H1 (cell line): ENCODE measurements around the gene PRR22. TPM values are rescaled to one million over a fixed set of nuclear protein-coding genes. Genes with fewer than 3 reads are reported as not detected.

ENCODE experiments used
- CTCF ChIA-PET: fragments of 300-600 bp; sonication (Branson Sonifier 250); formaldehyde crosslinking; loops from one replicate; lab custom pipeline; 2021; ENCODE audit not compliant: partially characterized antibody; lab: Charles Lee
- POLR2A ChIA-PET: fragments of 300-600 bp; sonication (Branson Sonifier 250); formaldehyde crosslinking; loops from one replicate; lab custom pipeline; 2021; ENCODE audit warnings: inconsistent platforms; ENCODE audit not compliant: partially characterized antibody; lab: Charles Lee
- DNase-seq, 2 experiments: peaks; one replicate each; pipeline versions ENCODE4 v3.0.0 to v3.0.0-alpha.2; 2010 to 2022; ENCODE audit warnings: low spot score in 2 of 2, low read depth in 1 of 2, mixed read lengths in 1 of 2
- FAIRE-seq: peaks from 2 replicates; lab custom pipeline; 2011; peaks lifted over from hg19 to GRCh38; lab: Jason Lieb, UNC
- H2AFZ ChIP-seq: 2 replicates; pipeline ENCODE4 v1.8.1; 2012; ENCODE audit warnings: low read length, inconsistent platforms
- H2AK5ac ChIP-seq: 2 replicates; pipeline ENCODE4 v1.6.1; 2013; ENCODE audit warnings: low read depth, low read length
- H2BK120ac ChIP-seq: replicated peaks from 2 replicates; pipeline ENCODE3; 2013; ENCODE audit warnings: low read depth, low read length, inconsistent platforms
- H2BK12ac ChIP-seq: 2 replicates; pipeline ENCODE4 v1.6.1; 2013; ENCODE audit warnings: low read depth, low read length
- H2BK15ac ChIP-seq: 2 replicates; pipeline ENCODE4 v1.6.1; 2013; ENCODE audit warnings: low read length
- H2BK20ac ChIP-seq: 2 replicates; pipeline ENCODE4 v1.6.1; 2013; ENCODE audit warnings: low read length
- H2BK5ac ChIP-seq: 2 replicates; pipeline ENCODE4 v1.6.1; 2013; ENCODE audit warnings: low read depth, low read length
- H3K14ac ChIP-seq: 2 replicates; pipeline ENCODE4 v1.6.1; 2013; ENCODE audit warnings: inconsistent platforms; ENCODE audit not compliant: insufficient read length
- H3K18ac ChIP-seq: 2 replicates; pipeline ENCODE4 v1.6.1; 2013; ENCODE audit warnings: low read length; ENCODE audit errors: extremely low read depth
- H3K23ac ChIP-seq: 2 replicates; pipeline ENCODE4 v1.6.1; 2013; ENCODE audit warnings: inconsistent platforms; ENCODE audit not compliant: insufficient read length
- H3K23me2 ChIP-seq: 2 replicates; pipeline ENCODE4 v1.6.1; 2013; ENCODE audit warnings: low read depth, low read length
- H3K27ac ChIP-seq: 2 replicates; pipeline ENCODE4 v1.6.1; 2011; ENCODE audit warnings: low read depth, low read length, inconsistent platforms
- H3K27me3 ChIP-seq, 4 experiments: replicated peaks in 1 of 4; 1 replicate in 1 of 4; 2 replicates in 3 of 4; pipeline versions ENCODE4 v1.6.1 to v1.8.1; 2011 to 2013; ENCODE audit warnings: low read length in 3 of 4, mild to moderate bottlenecking in 3 of 4, inconsistent platforms in 2 of 4, mixed read lengths in 2 of 4, moderate library complexity in 1 of 4; ENCODE audit not compliant: control insufficient read depth in 3 of 4, insufficient read depth in 3 of 4; ENCODE audit errors: extremely low read depth in 1 of 4
- H3K36me3 ChIP-seq, 4 experiments: 2 replicates each; pipeline versions ENCODE4 v1.6.1 to v1.8.1; 2011 to 2013; ENCODE audit warnings: mild to moderate bottlenecking in 4 of 4, low read length in 3 of 4, moderate library complexity in 2 of 4, control low read depth in 1 of 4, inconsistent platforms in 1 of 4; ENCODE audit not compliant: insufficient read depth in 4 of 4, control insufficient read depth in 2 of 4
- H3K4ac ChIP-seq: replicated peaks from 2 replicates; pipeline ENCODE3; 2013; ENCODE audit warnings: low read length, low read depth, mixed read lengths, inconsistent platforms; ENCODE audit not compliant: insufficient read length
- H3K4me1 ChIP-seq, 4 experiments: replicated peaks in 1 of 4; 1 replicate in 1 of 4; 2 replicates in 3 of 4; pipeline versions ENCODE4 v1.6.1 to v1.8.1; 2011 to 2013; ENCODE audit warnings: low read length in 3 of 4, inconsistent platforms in 2 of 4, mixed read lengths in 1 of 4; ENCODE audit not compliant: insufficient read depth in 4 of 4, control insufficient read depth in 3 of 4
- H3K4me2 ChIP-seq, 2 experiments: 2 replicates each; pipeline versions ENCODE4 v1.6.1 to v1.8.1; 2011 to 2013; ENCODE audit warnings: low read depth in 2 of 2, low read length in 2 of 2, control low read depth in 1 of 2, inconsistent platforms in 1 of 2, mild to moderate bottlenecking in 1 of 2; ENCODE audit not compliant: insufficient read depth in 1 of 2
- H3K4me3 ChIP-seq, 4 experiments: fragments of 200-600, 300-600 bp in 1 of 4; sonication (generic), shearing (Covaris generic), sonication (Bioruptor Twin) in 1 of 4; 2 replicates each; pipeline versions ENCODE4 v1.5.1 to v1.8.1; 2011 to 2016; ENCODE audit warnings: low read length in 4 of 4, low read depth in 3 of 4, control low read depth in 2 of 4, inconsistent platforms in 2 of 4, mild to moderate bottlenecking in 2 of 4, mixed read lengths in 1 of 4, moderate library complexity in 1 of 4; ENCODE audit not compliant: insufficient read depth in 2 of 4; ENCODE audit errors: extremely low read depth in 1 of 4
- H3K56ac ChIP-seq: replicated peaks from 2 replicates; pipeline ENCODE3; 2013; ENCODE audit warnings: low read depth, mild to moderate bottlenecking, mixed read lengths, low read length, inconsistent platforms; ENCODE audit not compliant: insufficient read length
- H3K79me1 ChIP-seq: 2 replicates; pipeline ENCODE4 v1.6.1; 2013; ENCODE audit warnings: low read depth, low read length, control low read depth
- H3K79me2 ChIP-seq, 2 experiments: 2 replicates each; pipeline versions ENCODE4 v1.6.1 to v1.8.1; 2012 to 2013; ENCODE audit warnings: low read length in 2 of 2, mild to moderate bottlenecking in 2 of 2, inconsistent platforms in 1 of 2; ENCODE audit not compliant: insufficient read depth in 2 of 2, control insufficient read depth in 1 of 2
- H3K9ac ChIP-seq, 4 experiments: replicated peaks in 1 of 4; 1 replicate in 1 of 4; 2 replicates in 3 of 4; pipeline versions ENCODE4 v1.6.1 to v1.8.1; 2011 to 2013; ENCODE audit warnings: low read depth in 3 of 4, low read length in 3 of 4, control low read depth in 2 of 4, mild to moderate bottlenecking in 2 of 4, moderate library complexity in 2 of 4, inconsistent platforms in 1 of 4; ENCODE audit errors: extremely low read depth in 1 of 4
- H3K9me3 ChIP-seq, 2 experiments: 2 replicates each; pipeline versions ENCODE4 v1.6.1 to v1.8.1; 2012 to 2013; ENCODE audit warnings: mild to moderate bottlenecking in 2 of 2, moderate library complexity in 2 of 2, control low read depth in 1 of 2, inconsistent platforms in 1 of 2, low read depth in 1 of 2, low read length in 1 of 2, mixed read lengths in 1 of 2; ENCODE audit not compliant: insufficient read depth in 2 of 2
- H4K20me1 ChIP-seq, 2 experiments: replicated peaks in 1 of 2; 2 replicates each; pipeline versions ENCODE3 to v1.8.1; 2011 to 2013; ENCODE audit warnings: inconsistent platforms in 2 of 2, low read length in 2 of 2, mild to moderate bottlenecking in 1 of 2; ENCODE audit not compliant: insufficient read depth in 2 of 2, control insufficient read depth in 1 of 2
- H4K5ac ChIP-seq: 2 replicates; pipeline ENCODE4 v1.6.1; 2013; ENCODE audit warnings: low read length, low read depth, mixed read lengths, inconsistent platforms; ENCODE audit not compliant: insufficient read length
- H4K8ac ChIP-seq: 2 replicates; pipeline ENCODE4 v1.8.0; 2013; ENCODE audit warnings: mild to moderate bottlenecking, moderate library complexity, low read length, inconsistent platforms; ENCODE audit not compliant: insufficient read depth; ENCODE audit errors: extremely low read depth
- H4K91ac ChIP-seq: replicated peaks from 2 replicates; pipeline ENCODE3; 2013; ENCODE audit warnings: low read length, mixed read lengths, inconsistent platforms; ENCODE audit not compliant: insufficient read length
- BACH1 ChIP-seq: IDR thresholded peaks from 2 replicates; pipeline ENCODE4 v1.6.1; 2012; ENCODE audit warnings: low read length, improper control_type of control experiment
- CREB1 ChIP-seq: IDR thresholded peaks from 2 replicates; pipeline ENCODE4 v1.6.1; 2012; ENCODE audit warnings: inconsistent platforms
- E2F6 ChIP-seq: IDR thresholded peaks from 2 replicates; pipeline ENCODE4 v1.6.1; 2012; ENCODE audit warnings: inconsistent platforms
- EP300 ChIP-seq, 2 experiments: IDR thresholded peaks; 1 replicate in 1 of 2; 2 replicates in 1 of 2; pipeline ENCODE4 v1.6.1; 2011 to 2012; ENCODE audit warnings: low read depth in 2 of 2, low read length in 2 of 2, mild to moderate bottlenecking in 2 of 2, borderline replicate concordance in 1 of 2, inconsistent platforms in 1 of 2, moderate library complexity in 1 of 2
- GABPA ChIP-seq: IDR thresholded peaks from 2 replicates; pipeline ENCODE4 v1.6.1; 2011; ENCODE audit warnings: mild to moderate bottlenecking, low read length, moderate library complexity, borderline replicate concordance; ENCODE audit not compliant: insufficient read depth
- NRF1 ChIP-seq: IDR thresholded peaks from 2 replicates; pipeline ENCODE4 v1.6.1; 2011; ENCODE audit warnings: mild to moderate bottlenecking, low read depth, low read length, improper control_type of control experiment
- POLR2A ChIP-seq, 2 experiments: IDR thresholded peaks; 1 replicate in 1 of 2; 2 replicates in 1 of 2; pipeline ENCODE4 v1.6.1; 2011; ENCODE audit warnings: low read depth in 2 of 2, low read length in 2 of 2, mild to moderate bottlenecking in 2 of 2; ENCODE audit errors: control extremely low read depth in 1 of 2
- RBBP5 ChIP-seq: IDR thresholded peaks from 2 replicates; pipeline ENCODE4 v1.7.1; 2012; ENCODE audit warnings: low read depth, mild to moderate bottlenecking, inconsistent platforms, low read length, moderate library complexity, borderline replicate concordance
- TBP ChIP-seq: IDR thresholded peaks from 2 replicates; pipeline ENCODE4 v1.6.1; 2011; ENCODE audit warnings: low read depth, low read length, improper control_type of control experiment
- YY1 ChIP-seq: IDR thresholded peaks from 2 replicates; pipeline ENCODE4 v1.6.1; 2011; ENCODE audit warnings: low read depth, mild to moderate bottlenecking, low read length
- ZNF274 ChIP-seq: IDR thresholded peaks from 2 replicates; pipeline ENCODE4 v1.7.0; 2012; ENCODE audit warnings: low read length, borderline replicate concordance; ENCODE audit errors: extremely low read depth
- WGBS, 2 experiments: shearing (Covaris generic) in 1 of 2; methylation state at CpG; one replicate each; pipeline versions ENCODE4 v1.1.6 to v1.1.7; 2013 to 2015; ENCODE audit warnings: low lambda C conversion rate in 2 of 2, mixed read lengths in 2 of 2, inconsistent platforms in 1 of 2, low coverage in 1 of 2, missing lambda C conversion rate in 1 of 2; ENCODE audit not compliant: insufficient replicate concordance in 2 of 2, insufficient coverage in 1 of 2, insufficient read length in 1 of 2; ENCODE audit errors: extremely low coverage in 1 of 2, missing lambda C conversion rate in 1 of 2; 5-methylcytosine and 5-hydroxymethylcytosine counted together
- polyA plus RNA-seq, 7 experiments: library from polyadenylated mRNA; depleted of rRNA in 3 of 7; stranded (reverse) in 5 of 7; unstranded in 2 of 7; fragments of >200 nt in 5 of 7; fragments of 200-250 nt in 2 of 7; gene quantifications; 1 replicate in 5 of 7; 2 replicates in 1 of 7; 4 replicates in 1 of 7; pipeline versions ENCODE4 v1.2.1 to v1.2.3, GENCODE V29; 2011 to 2013; ENCODE audit warnings: missing spikeins in 2 of 7, mixed read lengths in 2 of 7
- total RNA-seq: library from RNA; stranded (reverse); fragmentation: NEBNext Ultra II Directional; extraction: Animal tissue kit (Norgen Biotek cat#: 25700); gene quantifications from 2 replicates; pipeline ENCODE4 v1.2.1, GENCODE V29; 2021

The PRR22 gene
- total and polyA plus RNA-seq, 2 of the 8 experiments (the other 6 are each of a cell fraction or from before 2014, with no cell fraction given), result 1.9 to 2.1 TPM

- Histone ChIP-seq H3K14ac (no peak overlapping the region), H3K18ac (peak overlapping the region; percentile 82), H4K8ac (peak overlapping the region; percentile 97), H2AK5ac (no peak overlapping the region), H3K56ac (peak overlapping the region; percentile 98), H2BK5ac (peak overlapping the region; percentile 91; the same call in 1 of the 2 replicates), H3K4ac (peak overlapping the region; percentile 88), H3K4me3 (peak overlapping the region; percentile 72 to 89 (median 76)), H4K20me1 (peaks cover 0 to 2% of the 10 kb centered on the region in 2 experiments), H3K23me2 (peaks cover 12% of the 10 kb centered on the region; the same call in 1 of the 2 replicates), H4K5ac (peak overlapping the region; percentile 90), H2BK120ac (no peak overlapping the region), H3K9me3 (no peaks in the 10 kb centered on the region), H3K79me1 (no peaks in the 10 kb centered on the region), H4K91ac (peak overlapping the region; percentile 98), H2BK20ac (no peak overlapping the region), H3K9ac (peak overlapping the region; percentile 45 to 94 (median 92)), H3K27me3 (no peaks in the 10 kb centered on the region; a peak in 1 of 7 replicates), H2BK12ac (no peak overlapping the region), H3K36me3 (no peaks in the 10 kb centered on the region), H3K4me1 (peaks cover 0 to 8% (median 6%) of the 10 kb centered on the region in 4 experiments; a peak in 6 of 7 replicates), H3K4me2 (peak overlapping the region; percentile 92 to 99), H3K23ac (no peak overlapping the region), H3K79me2 (no peaks in the 10 kb centered on the region), H3K27ac (peak overlapping the region; percentile 88), H2BK15ac (peak overlapping the region; percentile 46; the same call in 1 of the 2 replicates), H2AFZ (peak overlapping the region; percentile 88)
- peak; percentile 84 to 97 for DNase-seq
- 2% methylated on average over 85 of the region's 91 CpGs; no CpG with 5 or more reads in 1 of the 2 experiments for WGBS, 2 experiments
- CTCF ChIA-PET, result interaction anchor here (0.6 to 7.8 kb wide), 15 partner anchors 11 to 115 kb away, joined by 3 to 58 read pairs (median 4); partner anchors contain the start of genes FUT6, NDUFA11, NRTN and VMAC
- POLR2A ChIA-PET, result interaction anchor here (0.6 to 5.9 kb wide), 49 partner anchors 9 to 1484 kb away, joined by 3 to 43 read pairs (median 5); partner anchors contain the start of genes DUS3L, FUT3, NDUFA11 and NRTN
- no peak for FAIRE-seq
- peak in 1 of 2 experiments; percentile 97; a peak in 2 of 3 replicates for TF ChIP-seq POLR2A (IDR thresholded peaks at IDR 0.05; ENCODE audit: control extremely low read depth in 1 of 2, low read depth in 2 of 2, low read length in 2 of 2)
- TF ChIP-seq BACH1, result peak; percentile 22; the same call in 1 of the 2 replicates
- peak; percentile 83 for TF ChIP-seq CREB1
- TF ChIP-seq YY1, result peak; percentile 73; the same call in 1 of the 2 replicates
- peak; percentile 83 for TF ChIP-seq RBBP5
- no peak for TF ChIP-seq EP300 (IDR thresholded peaks at IDR 0.05; ENCODE audit: borderline replicate concordance in 1 of 2, low read depth in 2 of 2, low read length in 2 of 2)
- peak; percentile 92 for TF ChIP-seq TBP
- TF ChIP-seq E2F6, result peak; percentile 91
- peak; percentile 65 for TF ChIP-seq NRF1
- 0 out of 2 replicates have a peak, but pooled peaks have one; percentile 5 for TF ChIP-seq GABPA
- TF ChIP-seq ZNF274, result no peak
Observed at GRCh38 chr19:5827891-5828660, 43.5 kb upstream of the PRR22 start.
